AG08395 (cell line): ENCODE measurements around the gene SPNS2.

ENCODE experiments used
- DNase-seq: peaks from one replicate; pipeline ENCODE4 v3.0.0; 2012; ENCODE audit warnings: mixed read lengths, low spot score

The SPNS2 gene

DNA sequence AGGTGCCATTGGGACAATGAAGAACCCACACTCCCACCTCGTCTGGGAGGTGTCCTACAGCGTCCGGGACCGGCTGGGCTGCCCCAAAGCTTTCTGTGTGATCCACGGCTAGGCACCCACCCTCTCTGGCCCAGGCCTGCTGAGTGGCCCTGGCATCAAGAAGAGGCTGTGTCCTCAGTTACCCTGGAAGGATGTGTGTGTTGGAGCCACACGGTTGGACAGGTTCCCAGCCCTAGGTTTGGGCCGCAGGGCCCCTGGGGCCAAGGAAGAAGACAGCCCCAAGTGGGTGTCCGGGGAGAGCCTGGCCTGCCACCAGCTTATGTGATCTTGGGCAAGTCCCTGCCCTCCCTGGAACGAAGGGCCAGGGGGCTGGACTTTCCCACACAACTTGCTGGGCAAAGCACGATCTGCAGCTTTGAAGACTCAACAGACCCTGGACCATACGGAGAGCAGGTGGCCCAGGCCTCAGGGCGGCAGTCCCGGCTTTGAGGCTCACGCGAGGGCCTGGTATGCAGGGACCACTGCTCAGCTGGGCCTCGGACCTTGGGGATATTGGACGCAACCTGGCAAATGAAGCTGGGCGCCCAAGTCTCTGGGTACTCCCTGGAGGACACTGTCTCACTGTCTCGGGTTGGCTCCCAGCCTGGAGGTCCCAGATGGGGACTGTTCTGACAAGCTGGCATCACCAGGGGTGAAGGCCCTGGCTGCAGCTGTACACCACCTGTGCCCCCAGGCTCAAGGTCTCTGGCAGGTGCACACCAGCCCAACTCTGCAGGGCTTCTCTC, 39.0 kb downstream of the SPNS2 start:
- DNase-seq = no peak

GRCh38 chr17:4538236-4539002, 39.7 kb downstream of the SPNS2 start:
- DNase-seq = no peak

- no peak for DNase-seq
Measured at GRCh38 chr17:4539025-4539424, 40.3 kb downstream of the SPNS2 start.

DNA sequence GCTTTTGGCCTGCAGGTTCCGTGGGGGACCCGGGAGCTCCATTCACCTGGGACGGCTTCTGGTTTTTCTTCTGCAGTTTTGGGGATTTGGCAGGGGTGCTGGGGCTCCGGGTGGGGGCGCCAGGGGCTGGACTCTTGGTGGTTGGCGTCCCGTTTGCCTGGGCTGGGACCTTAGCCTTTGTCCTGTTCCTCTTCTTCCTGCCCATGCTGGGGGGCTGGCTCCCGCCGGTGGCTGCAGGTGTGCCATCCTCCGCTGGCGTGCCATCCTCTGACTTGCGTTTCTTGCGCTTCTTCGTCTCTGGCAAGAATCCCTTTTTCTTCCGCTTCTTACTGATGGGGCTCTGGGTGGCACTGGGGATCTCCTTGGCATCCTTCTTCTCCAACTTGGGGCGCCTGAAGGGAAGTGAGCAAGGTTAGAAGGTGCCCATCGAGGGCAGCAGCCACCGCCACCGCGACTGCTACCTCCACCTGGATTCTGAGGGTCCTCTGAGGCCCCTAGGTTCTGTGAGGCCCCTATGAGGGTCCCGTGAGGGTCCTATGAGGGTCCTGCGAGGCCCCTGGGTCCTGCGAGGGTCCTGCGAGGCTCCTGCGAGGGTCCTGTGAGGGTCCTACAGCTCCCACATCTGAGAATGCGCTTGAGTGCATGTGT, 41.0 kb downstream of the SPNS2 start:
- DNase-seq = no peak

GRCh38 chr17:4540224-4540651, 41.6 kb downstream of the SPNS2 start:
- no peak for DNase-seq

DNA sequence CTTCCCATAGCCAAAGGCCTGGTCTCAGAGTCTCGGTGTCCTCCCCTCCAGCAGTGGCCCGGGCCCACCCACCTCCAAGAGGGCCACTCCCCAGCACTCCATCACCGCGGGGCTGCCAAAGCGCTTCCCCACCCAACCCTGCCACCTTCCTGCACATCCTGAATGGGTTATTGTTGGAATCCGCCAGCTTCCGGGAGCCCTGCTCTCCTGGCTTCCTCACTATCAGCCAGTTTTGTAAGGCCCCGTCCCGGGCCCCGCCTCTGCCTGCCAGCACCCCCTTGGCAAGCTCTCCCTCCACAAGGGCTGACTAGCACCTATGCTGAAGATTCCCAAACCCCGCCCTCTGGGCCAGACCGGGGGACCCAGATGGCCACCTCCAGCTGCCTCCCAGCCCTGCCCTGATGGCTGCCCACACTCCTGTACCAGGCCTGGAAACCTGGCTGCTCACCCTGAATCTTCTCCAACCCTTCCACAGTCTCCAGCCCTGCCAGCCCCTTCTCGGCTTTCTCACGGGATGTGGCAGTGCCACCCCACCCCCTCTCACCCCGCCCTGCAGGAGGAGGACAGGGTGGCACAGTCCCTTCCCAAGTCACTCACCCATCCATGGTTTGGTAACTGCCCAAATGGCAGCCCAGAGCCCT, 42.1 kb downstream of the SPNS2 start:
- no peak for DNase-seq

- DNase-seq = no peak
Measured at GRCh38 chr17:4541328-4542002, 42.8 kb downstream of the SPNS2 start.

DNA sequence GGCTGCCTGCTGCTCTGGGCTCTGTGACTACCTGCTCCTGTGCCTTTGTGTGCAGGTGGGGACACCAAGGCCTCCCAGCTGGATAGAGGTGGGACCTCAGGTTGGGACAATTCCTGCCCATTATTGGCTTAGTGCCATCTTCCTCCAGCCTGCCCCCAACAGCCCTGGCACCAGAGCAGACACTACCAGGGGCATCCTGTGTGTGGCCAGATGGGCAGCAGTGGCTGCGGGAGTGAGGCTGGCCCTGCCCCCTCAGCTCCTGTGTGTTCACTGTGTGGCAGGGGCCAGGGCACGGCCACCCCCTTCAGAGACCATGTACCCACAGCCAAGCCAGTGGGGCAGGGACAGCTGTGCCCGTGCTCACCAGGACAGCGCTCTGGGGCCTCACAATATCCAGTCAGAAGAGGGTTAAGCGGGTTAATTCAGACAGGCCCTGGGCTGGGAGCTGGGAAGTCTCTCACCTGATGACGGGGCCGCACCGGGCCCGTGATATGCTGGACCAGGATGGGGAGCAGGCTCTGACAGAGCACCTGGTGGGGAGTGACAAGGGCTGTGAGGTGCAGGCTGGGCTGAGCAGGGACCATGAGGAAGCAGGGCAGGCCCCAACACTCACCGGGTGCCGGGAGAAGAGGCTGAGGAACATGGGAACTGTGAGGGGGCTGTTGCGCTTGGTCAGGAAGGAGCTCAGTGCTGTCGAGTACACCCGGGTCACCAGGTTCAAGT, 43.5 kb downstream of the SPNS2 start:
- DNase-seq = no peak

- no peak for DNase-seq
Measured at GRCh38 chr17:4542726-4543191, 44.1 kb downstream of the SPNS2 start.

GRCh38 chr17:4543557-4544026, 44.9 kb downstream of the SPNS2 start:
- DNase-seq = no peak

- DNase-seq = no peak
Measured at GRCh38 chr17:4544135-4544950, 45.7 kb downstream of the SPNS2 start.

DNA sequence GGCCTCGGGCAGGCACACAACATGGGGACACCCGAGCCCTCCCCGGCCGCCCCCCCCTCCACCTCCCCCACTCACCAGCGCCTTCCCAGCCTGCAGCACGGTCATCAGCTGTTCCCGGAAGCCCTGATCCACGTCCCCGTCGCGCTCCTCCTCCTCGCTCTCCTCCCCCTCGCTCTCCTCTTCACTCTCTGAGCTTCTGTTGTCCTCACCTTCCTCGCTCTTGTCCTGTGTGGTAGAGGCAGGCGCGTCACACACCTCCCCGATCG, 46.2 kb downstream of the SPNS2 start:
- no peak for DNase-seq

GRCh38 chr17:4545217-4545951, 46.7 kb downstream of the SPNS2 start:
- DNase-seq = no peak

GRCh38 chr17:4547118-4547906, 48.6 kb downstream of the SPNS2 start:
- no peak for DNase-seq

DNA sequence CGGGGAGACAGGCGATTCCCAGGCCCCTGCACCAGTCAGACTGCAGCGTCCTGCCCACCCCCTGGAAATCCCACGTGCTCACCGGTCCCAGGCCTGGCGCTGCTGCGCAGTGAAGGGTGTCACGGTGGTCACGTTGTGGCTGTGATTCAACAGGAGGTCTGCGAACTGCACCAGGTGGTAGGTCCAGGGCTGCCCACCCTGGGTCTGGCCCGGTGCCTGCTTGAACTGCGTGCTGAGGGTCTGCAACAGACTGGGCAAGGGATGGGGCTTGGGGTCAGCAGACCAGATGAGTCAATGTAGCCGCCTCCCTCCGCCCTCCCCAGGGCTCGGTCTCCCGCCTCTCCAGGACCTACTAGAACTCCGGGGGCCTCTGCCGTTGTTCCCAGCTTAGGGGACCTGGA, 49.4 kb downstream of the SPNS2 start:
- DNase-seq = no peak

- DNase-seq = no peak
Measured at GRCh38 chr17:4548721-4549531, 50.2 kb downstream of the SPNS2 start.

DNA sequence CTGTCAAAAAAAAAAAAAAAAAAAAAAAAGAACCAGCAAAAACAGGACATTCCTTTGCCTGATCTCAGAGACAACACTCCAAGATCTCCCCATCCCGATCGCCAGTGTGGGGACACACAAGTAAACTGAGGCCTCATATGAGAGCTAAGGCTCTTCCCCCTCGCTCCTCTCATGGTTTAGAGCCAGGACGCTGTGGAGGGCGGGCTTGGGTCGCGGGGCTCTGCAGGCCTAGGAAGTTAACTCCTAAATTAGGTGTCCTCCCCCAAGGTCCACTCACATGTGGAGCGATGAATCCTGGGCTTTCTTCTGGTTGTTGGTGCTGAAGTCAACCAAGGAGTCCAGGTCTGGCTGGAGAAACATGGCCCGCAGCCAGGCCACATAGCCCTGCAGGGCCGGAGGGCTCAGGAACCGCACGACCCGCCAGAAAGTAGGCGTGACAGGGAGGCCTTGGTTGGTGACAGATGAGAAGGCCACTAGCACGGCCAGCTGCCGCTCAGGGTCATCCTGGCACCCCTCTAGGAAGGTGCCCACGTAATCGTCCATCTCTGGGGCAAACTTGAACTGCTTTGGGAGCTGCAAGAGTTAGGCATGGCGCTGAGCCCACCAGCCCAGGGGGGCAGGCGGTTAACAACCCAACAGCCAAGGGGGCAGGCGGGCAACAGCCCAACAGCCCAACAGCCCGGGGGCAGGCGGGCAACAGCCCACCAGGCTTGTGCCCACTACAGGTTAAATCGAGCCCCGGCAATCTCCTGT, 51.3 kb downstream of the SPNS2 start:
- no peak for DNase-seq
